GM21447 (cell line): Measurements from ENCODE around the gene SUPT20HL2.
"Not testable (repeated sequence)": the region's sequence is repeated elsewhere in the genome, so short reads cannot be mapped to it uniquely, and the experiment has no call there.

Experiments used
- ATAC-seq: cut with Tn5 transposase; IDR thresholded peaks from one replicate; pipeline ENCODE4 v1.9.1; 2021; ENCODE audit not compliant: unreplicated experiment

Gene SUPT20HL2

GRCh38 chrX:24309580-24310374, 4.1 kb downstream of the SUPT20HL2 start:
- ATAC-seq: not testable (repeated sequence)

GRCh38 chrX:24308803-24309202, 5.1 kb downstream of the SUPT20HL2 start:
- not testable (repeated sequence) for ATAC-seq

GRCh38 chrX:24306440-24306839, 7.4 kb downstream of the SUPT20HL2 start:
- ATAC-seq: no peak

- ATAC-seq: no peak
These were observed 8.0 kb downstream of the SUPT20HL2 start for GRCh38 chrX:24305905-24306304.

- no peak for ATAC-seq
These were observed 12.1 kb downstream of the SUPT20HL2 start for GRCh38 chrX:24301806-24302205.

GRCh38 chrX:24301060-24301459, 12.8 kb downstream of the SUPT20HL2 start:
- no peak for ATAC-seq

- no peak for ATAC-seq
These were observed 15.7 kb downstream of the SUPT20HL2 start for GRCh38 chrX:24298191-24298590.

- no peak for ATAC-seq
These were observed 19.2 kb downstream of the SUPT20HL2 start for GRCh38 chrX:24294619-24295018.

GRCh38 chrX:24293412-24293811, 20.5 kb downstream of the SUPT20HL2 start:
- ATAC-seq: no peak

GRCh38 chrX:24292353-24292752, 21.5 kb downstream of the SUPT20HL2 start:
- ATAC-seq: no peak

GRCh38 chrX:24285082-24285481, 28.8 kb downstream of the SUPT20HL2 start:
- no peak for ATAC-seq

- no peak for ATAC-seq
These were observed 30.6 kb downstream of the SUPT20HL2 start for GRCh38 chrX:24283127-24283794.

- ATAC-seq: no peak
These were observed 31.3 kb downstream of the SUPT20HL2 start for GRCh38 chrX:24282381-24283126.

GRCh38 chrX:24277405-24277804, 36.5 kb downstream of the SUPT20HL2 start:
- ATAC-seq: no peak

GRCh38 chrX:24276015-24276414, 37.9 kb downstream of the SUPT20HL2 start:
- ATAC-seq: no peak

- no peak for ATAC-seq
These were observed 42.6 kb downstream of the SUPT20HL2 start for GRCh38 chrX:24271262-24271661.

- ATAC-seq: no peak
These were observed 45.1 kb downstream of the SUPT20HL2 start for GRCh38 chrX:24268786-24269185.

- ATAC-seq: no peak
These were observed 46.9 kb downstream of the SUPT20HL2 start for GRCh38 chrX:24266996-24267395.

- ATAC-seq: no peak
These were observed 49.5 kb downstream of the SUPT20HL2 start for GRCh38 chrX:24264383-24264782.

- ATAC-seq: no peak
These were observed 51.6 kb downstream of the SUPT20HL2 start for GRCh38 chrX:24262309-24262708.
